SH-SY5Y (cell line): ENCODE data around the gene ZNHIT3.

ENCODE experiments used
- GATA2 ChIP-seq: IDR thresholded peaks from 2 replicates; pipeline ENCODE4 v1.6.1; 2011; ENCODE audit warnings: mild to moderate bottlenecking, low read depth, low read length
- GATA3 ChIP-seq: IDR thresholded peaks from 2 replicates; pipeline ENCODE4 v1.6.1; 2011; ENCODE audit warnings: low read depth, mild to moderate bottlenecking, low read length, moderate library complexity

DNA sequence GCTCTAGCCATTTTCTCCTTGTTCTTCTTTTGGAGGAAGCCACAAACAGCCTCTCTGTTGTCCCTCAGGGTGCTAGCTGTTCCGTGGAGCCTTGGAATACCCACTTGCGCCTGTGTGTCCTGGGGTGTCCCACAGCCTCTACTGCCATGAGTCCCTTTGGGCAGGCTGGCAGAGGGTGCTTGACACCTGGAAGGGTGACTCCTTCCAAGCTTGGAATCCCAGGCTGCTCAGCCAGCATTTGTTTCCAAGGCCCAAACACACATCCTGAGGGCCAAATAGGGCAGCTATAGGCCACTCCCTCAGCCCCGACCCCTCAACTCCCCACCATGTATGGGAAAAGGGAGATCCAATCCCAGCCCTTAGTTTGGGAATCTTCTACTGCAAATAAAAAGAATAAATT is 14.9 kb downstream of the ZNHIT3 start:
- TF ChIP-seq GATA3: no peak
- TF ChIP-seq GATA2: no peak
